ENCODE data around the gene ARHGAP26. TPM values are rescaled to one million over a fixed set of nuclear protein-coding genes. Genes with fewer than 3 reads are reported as not detected.

The ARHGAP26 gene
- total and polyA plus RNA-seq, 2 of the 4 experiments (the other 2 are of a cell fraction) = 0.54 to 0.56 TPM

- Histone ChIP-seq H4K8ac (ENCODE audit: low read depth in 2 of 2, low read length in 2 of 2) (peak overlapping the region in 1 of 2 experiments; percentile 41; a peak in 2 of 4 replicates), H3K56ac (ENCODE audit: extremely low read depth, insufficient read depth, low read length) (no peak overlapping the region), H2BK120ac (ENCODE audit: low read depth, low read length) (peak overlapping the region; percentile 7), H3K9me3 (ENCODE audit: control insufficient read depth, insufficient read depth, low read length) (no peaks in the 10 kb centered on the region), H3K4me1 (ENCODE audit: control insufficient read depth, insufficient read depth, low read length) (peaks cover 8% of the 10 kb centered on the region), H2AK9ac (replicated peaks; ENCODE audit: low read depth, low read length, poor library complexity) (peak overlapping the region; percentile 8), H4K5ac (ENCODE audit: low read depth, low read length) (peak overlapping the region; percentile 28; the same call in 1 of the 2 replicates), H4K91ac (ENCODE audit: insufficient read depth, low read depth, low read length) (peak overlapping the region; percentile 59), H2BK15ac (ENCODE audit: low read depth, low read length) (peak overlapping the region; percentile 84; the same call in 2 of the 3 replicates), H2BK20ac (ENCODE audit: low read depth, low read length) (peak overlapping the region; percentile 79), H2AFZ (replicated peaks; ENCODE audit: low read length, poor library complexity) (peak overlapping the region; percentile 3), H3K23ac (ENCODE audit: low read depth, low read length) (peak overlapping the region; percentile 4), H2BK5ac (ENCODE audit: low read depth, low read length, poor library complexity, severe bottlenecking) (peak overlapping the region; percentile 1), H3K36me3 (ENCODE audit: control insufficient read depth, insufficient read depth, low read length) (no peaks in the 10 kb centered on the region), H3K4me2 (ENCODE audit: low read depth, low read length) (no peak overlapping the region), H3K9ac (ENCODE audit: low read depth, low read length) (no peak overlapping the region), H3K4ac (ENCODE audit: low read depth, low read length) (peak overlapping the region; percentile 82), H2AK5ac (ENCODE audit: low read depth, low read length) (peak overlapping the region; percentile 48; the same call in 1 of the 2 replicates), H3K9me1 (ENCODE audit: insufficient read depth, low read length) (peaks cover 9% of the 10 kb centered on the region; the same call in 1 of the 2 replicates), H3K4me3 (ENCODE audit: insufficient read depth, low read depth, low read length) (no peak overlapping the region), H3K14ac (replicated peaks; ENCODE audit: low read depth, low read length) (peak overlapping the region; percentile 74), H3K79me1 (ENCODE audit: low read depth in 1 of 2, low read length in 2 of 2) (no peaks in the 10 kb centered on the region; a peak in 1 of 4 replicates), H3K27ac (ENCODE audit: insufficient read depth, low read length) (no peak overlapping the region), H3K18ac (ENCODE audit: low read depth, low read length) (peak overlapping the region; percentile 37; the same call in 1 of the 2 replicates), H4K20me1 (ENCODE audit: insufficient read depth, low read length) (no peaks in the 10 kb centered on the region), H3K27me3 (ENCODE audit: control insufficient read depth, insufficient read depth, low read length) (no peaks in the 10 kb centered on the region)
- TF ChIP-seq POLR2A (IDR thresholded peaks at IDR 0.05; ENCODE audit: low read depth, low read length) (no peak), RFX5 (IDR thresholded peaks at IDR 0.05; ENCODE audit: low read depth, low read length) (no peak)
- in situ Hi-C loops (cut with MboI; ENCODE audit: low sequenced_read_pairs) = no loop called here
- ATAC-seq (ENCODE audit: low read depth) (no peak), DNase-seq (no peak)
- POLR2A ChIA-PET (ENCODE audit: unreplicated experiment) = no interaction called here
- intact Hi-C loops (cut with micrococcal nuclease) = loop anchor here (5.0 to 10.0 kb wide), 2 partner anchors 38 to 620 kb away; no protein-coding TSS in a partner anchor
- no CpG with 5 or more reads among the region's 7 CpGs for WGBS, 2 experiments (ENCODE audit: extremely low coverage in 2 of 2, insufficient read length in 1 of 2)
- BruUV-seq (replicated peaks) = no TSS peak
- CTCF ChIA-PET = interaction anchor here (0.6 kb wide), 1 partner anchor 15 kb away, joined by 3 read pairs; no protein-coding TSS in a partner anchor
- dilution Hi-C loops (cut with HindIII; ENCODE audit: low sequenced_read_pairs, unreplicated experiment) = no loop called here
Observed at GRCh38 chr5:143204474-143205246, 434.5 kb downstream of the ARHGAP26 start.
